CD4-positive, CD25-positive, alpha-beta regulatory T cell (primary cell): ENCODE results near the gene RBM15B. TPM values are rescaled to one million over a fixed set of nuclear protein-coding genes. Genes with fewer than 3 reads are reported as not detected.

Experiments
- ATAC-seq, 2 donors: fragments of 150-1000 bp; cut with Tn5 transposase; one replicate each; pipeline ENCODE4 v1.10.0; 2021; ENCODE audit warnings: low read depth in 2 of 2, moderate number of reproducible peaks in 2 of 2, moderate library complexity in 1 of 2
- DNase-seq, 3 donors: peaks; one replicate each; pipeline versions ENCODE4 v3.0.0 to v3.0.0-alpha.2; 2012 to 2022; ENCODE audit warnings: mixed read lengths in 1 of 3
- H3K27ac ChIP-seq: one replicate; pipeline ENCODE4 v1.7.0; 2013; ENCODE audit warnings: mild to moderate bottlenecking, low read length; ENCODE audit not compliant: insufficient read depth, poor library complexity, severe bottlenecking
- H3K27me3 ChIP-seq: one replicate; pipeline ENCODE4 v1.7.0; 2013; ENCODE audit warnings: low read length; ENCODE audit not compliant: control insufficient read depth, insufficient read depth
- H3K36me3 ChIP-seq: one replicate; pipeline ENCODE4 v1.7.0; 2013; ENCODE audit warnings: mild to moderate bottlenecking, low read length, moderate library complexity; ENCODE audit not compliant: control insufficient read depth, insufficient read depth
- H3K4me1 ChIP-seq: 2 replicates; pipeline ENCODE4 v1.7.0; 2013; ENCODE audit warnings: mild to moderate bottlenecking, low read length; ENCODE audit not compliant: insufficient read depth, control insufficient read depth, poor library complexity, severe bottlenecking
- H3K4me3 ChIP-seq: one replicate; pipeline ENCODE4 v1.7.0; 2013; ENCODE audit warnings: low read depth, mild to moderate bottlenecking, low read length, moderate library complexity
- H3K9me3 ChIP-seq, 2 experiments: 1 replicate in 1 of 2; 2 replicates in 1 of 2; pipeline ENCODE4 v1.7.0; 2013; ENCODE audit warnings: low read length in 2 of 2, mild to moderate bottlenecking in 1 of 2, moderate library complexity in 1 of 2; ENCODE audit not compliant: control insufficient read depth in 2 of 2
- H3K27ac Mint-ChIP-seq, 3 donors: one replicate each; pipeline ENCODE4 v1.8.0; 2020 to 2022; ENCODE audit warnings: mild to moderate bottlenecking in 3 of 3, mixed read lengths in 3 of 3, moderate library complexity in 2 of 3
- H3K27me3 Mint-ChIP-seq: one replicate; pipeline ENCODE4 v1.8.0; 2022; ENCODE audit warnings: mild to moderate bottlenecking, mixed read lengths
- H3K36me3 Mint-ChIP-seq: one replicate; pipeline ENCODE4 v1.8.0; 2020; ENCODE audit warnings: mixed read lengths
- H3K4me1 Mint-ChIP-seq, 4 donors: one replicate each; pipeline ENCODE4 v1.8.0; 2020 to 2022; ENCODE audit warnings: mixed read lengths in 4 of 4, mild to moderate bottlenecking in 1 of 4
- H3K4me3 Mint-ChIP-seq, 4 donors: one replicate each; pipeline ENCODE4 v1.8.0; 2020 to 2022; ENCODE audit warnings: mild to moderate bottlenecking in 4 of 4, mixed read lengths in 4 of 4, moderate library complexity in 3 of 4
- H3K9me3 Mint-ChIP-seq, 7 donors: one replicate each; pipeline ENCODE4 v1.8.0; 2020 to 2022; ENCODE audit warnings: mixed read lengths in 7 of 7, mild to moderate bottlenecking in 3 of 7, moderate library complexity in 2 of 7
- polyA plus RNA-seq, 4 donors: library from polyadenylated mRNA; unstranded; fragments of 300-500 nt; fragmentation: Illumina TruSeq; gene quantifications; one replicate each; pipeline ENCODE4 v1.2.3, GENCODE V29; 2021
- total RNA-seq: library from RNA; stranded (reverse); gene quantifications from one replicate; pipeline ENCODE4 v1.2.3, GENCODE V29; 2022

The RBM15B gene, protein sequence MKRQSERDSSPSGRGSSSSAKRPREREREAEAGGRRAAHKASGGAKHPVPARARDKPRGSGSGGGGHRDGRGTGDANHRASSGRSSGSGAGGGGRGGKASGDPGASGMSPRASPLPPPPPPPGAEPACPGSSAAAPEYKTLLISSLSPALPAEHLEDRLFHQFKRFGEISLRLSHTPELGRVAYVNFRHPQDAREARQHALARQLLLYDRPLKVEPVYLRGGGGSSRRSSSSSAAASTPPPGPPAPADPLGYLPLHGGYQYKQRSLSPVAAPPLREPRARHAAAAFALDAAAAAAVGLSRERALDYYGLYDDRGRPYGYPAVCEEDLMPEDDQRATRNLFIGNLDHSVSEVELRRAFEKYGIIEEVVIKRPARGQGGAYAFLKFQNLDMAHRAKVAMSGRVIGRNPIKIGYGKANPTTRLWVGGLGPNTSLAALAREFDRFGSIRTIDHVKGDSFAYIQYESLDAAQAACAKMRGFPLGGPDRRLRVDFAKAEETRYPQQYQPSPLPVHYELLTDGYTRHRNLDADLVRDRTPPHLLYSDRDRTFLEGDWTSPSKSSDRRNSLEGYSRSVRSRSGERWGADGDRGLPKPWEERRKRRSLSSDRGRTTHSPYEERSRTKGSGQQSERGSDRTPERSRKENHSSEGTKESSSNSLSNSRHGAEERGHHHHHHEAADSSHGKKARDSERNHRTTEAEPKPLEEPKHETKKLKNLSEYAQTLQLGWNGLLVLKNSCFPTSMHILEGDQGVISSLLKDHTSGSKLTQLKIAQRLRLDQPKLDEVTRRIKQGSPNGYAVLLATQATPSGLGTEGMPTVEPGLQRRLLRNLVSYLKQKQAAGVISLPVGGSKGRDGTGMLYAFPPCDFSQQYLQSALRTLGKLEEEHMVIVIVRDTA
- total RNA-seq (28.4 TPM), polyA plus RNA-seq (10 to 100 TPM; 10.1 to 14.2 (median 12.0) TPM)

DNA sequence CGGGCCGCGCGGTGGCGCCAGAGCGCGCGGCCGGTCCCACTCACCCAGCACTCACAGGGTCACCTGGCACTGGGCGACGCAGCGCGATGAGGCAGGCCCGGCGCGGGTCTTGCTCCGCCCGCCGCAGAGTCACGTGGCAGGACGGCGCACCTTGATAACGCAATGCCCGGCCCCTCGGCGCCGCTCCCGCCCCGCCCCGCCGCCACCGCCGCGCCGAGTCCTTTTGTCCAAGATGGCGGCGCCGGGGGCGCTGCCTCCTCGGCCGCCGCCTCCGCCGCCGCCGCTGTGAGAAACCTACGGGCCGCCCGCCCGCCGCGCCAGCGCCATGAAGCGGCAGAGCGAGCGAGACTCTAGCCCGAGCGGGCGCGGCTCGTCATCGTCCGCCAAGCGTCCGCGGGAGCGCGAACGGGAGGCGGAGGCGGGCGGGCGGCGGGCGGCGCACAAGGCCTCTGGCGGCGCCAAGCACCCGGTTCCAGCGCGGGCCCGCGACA is at the start of gene RBM15B:
Gene RBM15B, plus strand, starts transcription at position 211 of the 491 bp plus-strand sequence. Its CDS starts 115 bp downstream, at position 326.
- ATAC-seq (peak; percentile 92 to 95), DNase-seq (peak; percentile 96)
- H3K27me3 ChIP-seq = no peaks in the 10 kb centered on the region
- peaks cover 5 to 77% (median 36%) of the 10 kb centered on the region in 4 donors for H3K4me1 Mint-ChIP-seq
- H3K4me1 ChIP-seq = peaks cover 61% of the 10 kb centered on the region
- peak within 1 kb of the TSS; percentile 49 to 92 (median 77) for H3K27ac Mint-ChIP-seq
- peaks cover 4% of the 10 kb centered on the region for H3K27me3 Mint-ChIP-seq
- H3K4me3 ChIP-seq = peak within 1 kb of the TSS; percentile 43
- peaks cover 0 to 3% (median 0%) of the 10 kb centered on the region in 7 donors for H3K9me3 Mint-ChIP-seq
- peak within 1 kb of the TSS; percentile 86 to 92 (median 88) for H3K4me3 Mint-ChIP-seq
- H3K36me3 Mint-ChIP-seq = peaks cover 22% of the 10 kb centered on the region
- H3K36me3 ChIP-seq = peaks cover 48% of the 10 kb centered on the region
- H3K27ac ChIP-seq = peak within 1 kb of the TSS; percentile 82
- no peaks in the 10 kb centered on the region for H3K9me3 ChIP-seq

DNA sequence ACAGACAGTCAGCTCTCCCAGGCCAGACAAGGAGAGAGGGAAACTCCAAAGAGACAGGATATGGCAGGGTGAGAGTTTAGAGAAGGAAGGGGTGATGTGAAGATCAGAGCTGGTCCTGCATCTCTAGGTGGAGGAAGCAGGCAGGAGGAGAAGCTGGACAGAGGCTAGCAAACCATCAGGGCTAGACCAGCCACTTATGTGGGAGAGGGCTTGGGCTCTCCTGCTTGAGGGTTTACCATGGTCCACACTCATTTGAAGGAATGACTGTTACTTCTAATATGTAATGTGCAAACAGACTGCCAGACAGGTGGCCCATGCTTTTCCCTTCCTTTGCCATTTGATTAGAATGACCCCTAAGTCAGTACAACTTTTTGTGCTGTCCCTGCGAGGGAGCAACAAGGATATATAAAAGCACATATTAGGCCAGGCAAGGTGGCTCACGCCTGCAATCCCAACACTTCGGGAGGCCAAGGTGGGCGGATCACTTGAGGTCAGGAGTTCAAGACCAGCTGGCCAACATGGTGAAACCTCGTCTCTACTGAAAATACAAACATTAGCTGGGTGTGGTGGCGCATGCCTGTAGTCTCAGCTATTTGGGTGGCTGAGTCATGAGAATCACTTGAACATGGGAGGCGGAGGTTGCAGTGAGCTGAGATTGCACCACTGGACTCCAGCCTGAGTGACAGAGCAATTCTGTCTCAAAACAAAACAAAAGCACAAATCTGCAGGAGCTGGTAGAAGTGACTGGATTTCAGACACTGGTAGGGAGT is 47.0 kb upstream of the RBM15B start:
- H3K27me3 Mint-ChIP-seq = no peaks in the 10 kb centered on the region
- no peak for ATAC-seq
- DNase-seq = no peak

DNA sequence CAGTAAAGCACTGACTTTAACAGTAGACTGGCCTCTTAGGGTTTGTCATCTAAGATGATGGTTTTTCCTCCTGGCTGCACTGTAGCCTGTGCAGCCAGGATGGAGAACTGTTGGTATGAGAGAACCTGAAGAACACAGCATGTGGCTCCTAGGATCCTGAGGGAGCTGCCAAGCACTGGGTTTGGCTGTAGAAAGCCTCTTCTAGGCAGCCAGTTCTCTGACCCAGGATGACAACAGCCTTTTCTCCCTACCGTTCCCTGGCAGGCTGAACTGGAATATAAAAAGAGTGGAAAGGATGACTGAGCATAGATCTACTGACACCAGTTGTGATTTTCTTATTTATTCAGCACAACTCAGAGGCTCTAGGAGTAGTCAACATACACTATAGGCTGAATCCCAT is 40.3 kb upstream of the RBM15B start:
- Mint-ChIP-seq H3K27ac (peak overlapping the region in 1 of 3 donors; percentile 22), H3K4me3 (no peak overlapping the region), H3K36me3 (no peaks in the 10 kb centered on the region), H3K4me1 (no peaks in the 10 kb centered on the region), H3K9me3 (peaks cover 0 to 2% (median 0%) of the 10 kb centered on the region in 7 donors), H3K27me3 (peaks cover 5% of the 10 kb centered on the region)
- ATAC-seq (no peak), DNase-seq (no peak)
- no peaks in the 10 kb centered on the region for H3K27me3 ChIP-seq
- no peak overlapping the region for H3K27ac ChIP-seq
- no peaks in the 10 kb centered on the region for H3K4me1 ChIP-seq
- no peak overlapping the region for H3K4me3 ChIP-seq
- H3K36me3 ChIP-seq = no peaks in the 10 kb centered on the region
- H3K9me3 ChIP-seq = no peaks in the 10 kb centered on the region

More for the DNA sequence above, 47.0 kb upstream of the RBM15B start:
- Histone ChIP-seq H3K27ac (no peak overlapping the region), H3K4me1 (no peaks in the 10 kb centered on the region), H3K27me3 (no peaks in the 10 kb centered on the region), H3K4me3 (no peak overlapping the region), H3K9me3 (no peaks in the 10 kb centered on the region), H3K36me3 (no peaks in the 10 kb centered on the region)
- no peak overlapping the region for H3K27ac Mint-ChIP-seq
- peaks cover 2% of the 10 kb centered on the region for H3K36me3 Mint-ChIP-seq
- H3K4me3 Mint-ChIP-seq = no peak overlapping the region
- H3K4me1 Mint-ChIP-seq = no peaks in the 10 kb centered on the region
- peaks cover 0 to 3% (median 0%) of the 10 kb centered on the region in 7 donors for H3K9me3 Mint-ChIP-seq

DNA sequence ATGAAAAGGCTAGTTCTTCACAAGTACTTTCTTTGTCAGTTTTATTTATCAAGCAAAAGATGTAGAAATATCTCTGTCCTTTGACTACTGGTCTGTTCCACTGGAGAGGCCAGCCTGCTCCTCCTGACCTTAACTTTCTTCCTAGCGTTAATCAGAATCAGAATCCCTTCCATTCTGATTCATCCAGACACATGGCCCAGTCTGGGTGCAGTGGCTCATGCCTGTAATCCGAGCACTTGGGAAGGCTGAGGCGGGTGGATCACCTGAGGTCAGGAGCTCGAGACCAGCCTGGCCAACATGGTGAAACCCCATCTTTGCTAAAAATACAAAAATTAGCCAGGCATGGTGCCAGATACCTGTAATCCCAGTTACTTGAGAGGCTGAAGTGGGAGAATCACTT is 38.0 kb upstream of the RBM15B start:
- H3K4me3 ChIP-seq = no peak overlapping the region
- Mint-ChIP-seq H3K27me3 (peaks cover 5% of the 10 kb centered on the region), H3K9me3 (peaks cover 0 to 2% (median 0%) of the 10 kb centered on the region in 7 donors), H3K27ac (no peak overlapping the region), H3K4me3 (no peak overlapping the region), H3K4me1 (no peaks in the 10 kb centered on the region), H3K36me3 (no peaks in the 10 kb centered on the region)
- DNase-seq (no peak), ATAC-seq (no peak)
- no peaks in the 10 kb centered on the region for H3K9me3 ChIP-seq
- no peaks in the 10 kb centered on the region for H3K36me3 ChIP-seq
- H3K27me3 ChIP-seq = no peaks in the 10 kb centered on the region
- H3K27ac ChIP-seq = no peak overlapping the region
- H3K4me1 ChIP-seq = no peaks in the 10 kb centered on the region

DNA sequence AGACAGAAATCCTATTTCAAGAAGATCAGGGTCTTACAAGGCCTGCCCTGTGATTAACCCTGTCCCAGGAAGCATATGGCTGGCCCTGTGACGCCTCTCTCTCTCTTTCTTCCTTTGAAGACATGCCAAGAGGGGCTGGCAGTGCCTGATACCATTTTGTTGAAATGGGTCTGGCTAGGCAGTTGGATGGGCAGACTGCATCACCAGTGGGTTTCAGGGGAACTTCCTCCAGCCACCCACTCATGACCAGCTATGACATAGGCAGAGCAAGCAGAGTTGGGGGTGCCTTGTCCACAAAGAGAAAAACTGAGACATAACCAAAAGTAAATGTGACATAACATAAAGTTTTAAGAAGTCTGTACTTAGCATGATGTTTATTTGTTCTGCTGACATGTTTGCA is 37.4 kb upstream of the RBM15B start:
- no peak for ATAC-seq
- Histone ChIP-seq H3K4me1 (no peaks in the 10 kb centered on the region), H3K9me3 (no peaks in the 10 kb centered on the region), H3K27me3 (no peaks in the 10 kb centered on the region), H3K36me3 (no peaks in the 10 kb centered on the region), H3K27ac (no peak overlapping the region), H3K4me3 (no peak overlapping the region)
- Mint-ChIP-seq H3K4me1 (no peaks in the 10 kb centered on the region), H3K4me3 (no peak overlapping the region), H3K27ac (no peak overlapping the region), H3K27me3 (peaks cover 5% of the 10 kb centered on the region), H3K9me3 (peaks cover 0 to 2% (median 0%) of the 10 kb centered on the region in 7 donors), H3K36me3 (no peaks in the 10 kb centered on the region)
- DNase-seq = no peak

DNA sequence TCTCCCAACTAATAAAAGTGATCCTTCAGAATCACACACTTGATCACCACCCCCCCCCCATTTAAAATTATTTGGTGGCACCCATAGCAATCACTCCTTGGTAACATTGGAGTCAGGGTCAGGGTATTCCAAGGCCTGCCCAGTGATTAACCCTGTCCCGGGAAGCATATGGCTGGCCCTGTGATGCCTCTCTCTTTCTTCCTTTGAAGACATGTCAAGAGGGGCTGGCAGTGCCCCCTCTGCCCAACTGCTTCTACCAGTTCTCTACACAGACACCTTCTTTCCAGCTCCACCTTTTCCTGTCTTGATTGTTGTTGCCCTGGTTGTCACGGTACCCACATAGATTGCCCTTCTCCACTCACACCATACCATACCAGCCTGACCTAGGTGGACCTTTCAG is 36.9 kb upstream of the RBM15B start:
- DNase-seq (no peak), ATAC-seq (no peak)
- H3K27ac Mint-ChIP-seq = peak overlapping the region in 1 of 3 donors; percentile 13
- Histone ChIP-seq H3K27me3 (no peaks in the 10 kb centered on the region), H3K27ac (no peak overlapping the region), H3K4me3 (no peak overlapping the region), H3K9me3 (no peaks in the 10 kb centered on the region), H3K4me1 (no peaks in the 10 kb centered on the region), H3K36me3 (no peaks in the 10 kb centered on the region)
- H3K9me3 Mint-ChIP-seq = peaks cover 0 to 2% (median 0%) of the 10 kb centered on the region in 7 donors
- H3K4me1 Mint-ChIP-seq = no peaks in the 10 kb centered on the region
- H3K27me3 Mint-ChIP-seq = peaks cover 6% of the 10 kb centered on the region
- H3K36me3 Mint-ChIP-seq = no peaks in the 10 kb centered on the region
- no peak overlapping the region for H3K4me3 Mint-ChIP-seq
